Measurements from ENCODE around the gene WDR18. TPM values are rescaled to one million over a fixed set of nuclear protein-coding genes. Genes with fewer than 3 reads are reported as not detected.
"Not testable (repeated sequence)": the region's sequence is repeated elsewhere in the genome, so short reads cannot be mapped to it uniquely, and the experiment has no call there.

Gene WDR18
- total RNA-seq, 1 donor from 2014 or later: 44.1 TPM

- no peak for DNase-seq
Measured at GRCh38 chr19:1019980-1020867, 36.1 kb downstream of the WDR18 start.

- DNase-seq: peak; percentile 95
Measured at GRCh38 chr19:1020868-1021425, 36.8 kb downstream of the WDR18 start, which contains the start of gene TMEM259. Gene TMEM259, minus strand, starts transcription at chr19:1021123. Its CDS starts 127 bp downstream, at chr19:1020996.

GRCh38 chr19:1023883-1024188 lies 39.7 kb downstream of the WDR18 start:
- not testable (repeated sequence) for DNase-seq

- not testable (repeated sequence) for DNase-seq
Measured at GRCh38 chr19:1025080-1025479, 40.9 kb downstream of the WDR18 start.

- DNase-seq: no peak
Measured at GRCh38 chr19:1025960-1026782, 42.0 kb downstream of the WDR18 start, which contains the start of gene CNN2. Gene CNN2, plus strand, starts transcription at chr19:1026608. Its CDS starts 54 bp downstream, at chr19:1026662.

GRCh38 chr19:1026783-1027649 lies 42.9 kb downstream of the WDR18 start:
- DNase-seq: no peak

GRCh38 chr19:1027650-1028061 lies 43.5 kb downstream of the WDR18 start:
- DNase-seq: no peak

GRCh38 chr19:1028062-1028926 lies 44.1 kb downstream of the WDR18 start:
- no peak for DNase-seq

- no peak for DNase-seq
Measured at GRCh38 chr19:1032264-1032867, 48.2 kb downstream of the WDR18 start.

- no peak for DNase-seq
Measured at GRCh38 chr19:1035998-1036621, 52.0 kb downstream of the WDR18 start.

GRCh38 chr19:1037621-1038064 lies 53.5 kb downstream of the WDR18 start:
- DNase-seq: no peak

- no peak for DNase-seq
Measured at GRCh38 chr19:1038978-1039645, 55.0 kb downstream of the WDR18 start.

GRCh38 chr19:1039646-1040475 lies 55.7 kb downstream of the WDR18 start, which contains the start of gene ABCA7:
Gene ABCA7, plus strand, starts transcription at chr19:1040107. Its CDS starts 1,255 bp downstream, at chr19:1041362.
- peak; percentile 93 for DNase-seq

- DNase-seq: peak; percentile 86
Measured at GRCh38 chr19:1040476-1041271, 56.5 kb downstream of the WDR18 start.

- DNase-seq: no peak
Measured at GRCh38 chr19:1041272-1041834, 57.2 kb downstream of the WDR18 start.

GRCh38 chr19:1041835-1042685 lies 57.9 kb downstream of the WDR18 start:
- no peak for DNase-seq
